ENCODE data around the gene ZNF429.

DNA sequence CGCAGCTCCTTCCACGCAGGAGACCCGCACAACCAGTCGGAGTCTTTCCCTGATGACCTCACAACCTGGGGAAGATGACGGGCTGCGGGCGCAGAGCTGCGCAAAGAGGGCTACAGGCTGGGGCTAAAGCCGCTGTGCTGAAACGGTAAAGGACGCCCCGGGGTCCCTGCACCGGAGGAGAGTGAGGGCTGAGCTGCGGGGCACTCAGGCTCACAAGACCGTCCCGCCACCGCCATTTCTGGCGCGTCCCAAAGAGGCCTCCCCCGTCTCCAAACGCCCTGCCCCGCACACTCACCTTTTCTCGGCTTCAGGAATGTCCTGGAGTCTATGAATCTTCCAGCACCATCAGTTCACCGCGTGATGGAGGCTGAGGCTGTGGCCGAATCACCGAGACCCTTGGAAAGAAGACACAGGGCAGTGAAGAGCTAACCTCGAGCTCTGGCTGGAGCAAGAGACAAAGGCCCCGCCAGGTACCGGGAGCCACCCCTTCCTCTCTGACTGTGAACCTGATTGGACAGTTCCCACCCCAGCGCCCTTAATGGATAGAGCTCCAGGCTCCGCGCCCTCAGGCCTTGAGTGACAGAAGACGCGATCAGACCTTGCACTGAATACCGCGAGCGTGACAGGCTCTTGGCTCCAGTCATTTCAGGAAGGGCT lies 41.8 kb upstream of the ZNF429 start:
- TF ChIP-seq, protein P1, sequence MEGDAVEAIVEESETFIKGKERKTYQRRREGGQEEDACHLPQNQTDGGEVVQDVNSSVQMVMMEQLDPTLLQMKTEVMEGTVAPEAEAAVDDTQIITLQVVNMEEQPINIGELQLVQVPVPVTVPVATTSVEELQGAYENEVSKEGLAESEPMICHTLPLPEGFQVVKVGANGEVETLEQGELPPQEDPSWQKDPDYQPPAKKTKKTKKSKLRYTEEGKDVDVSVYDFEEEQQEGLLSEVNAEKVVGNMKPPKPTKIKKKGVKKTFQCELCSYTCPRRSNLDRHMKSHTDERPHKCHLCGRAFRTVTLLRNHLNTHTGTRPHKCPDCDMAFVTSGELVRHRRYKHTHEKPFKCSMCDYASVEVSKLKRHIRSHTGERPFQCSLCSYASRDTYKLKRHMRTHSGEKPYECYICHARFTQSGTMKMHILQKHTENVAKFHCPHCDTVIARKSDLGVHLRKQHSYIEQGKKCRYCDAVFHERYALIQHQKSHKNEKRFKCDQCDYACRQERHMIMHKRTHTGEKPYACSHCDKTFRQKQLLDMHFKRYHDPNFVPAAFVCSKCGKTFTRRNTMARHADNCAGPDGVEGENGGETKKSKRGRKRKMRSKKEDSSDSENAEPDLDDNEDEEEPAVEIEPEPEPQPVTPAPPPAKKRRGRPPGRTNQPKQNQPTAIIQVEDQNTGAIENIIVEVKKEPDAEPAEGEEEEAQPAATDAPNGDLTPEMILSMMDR (IDR thresholded peaks at IDR 0.05; ENCODE audit: insufficient read depth, low read length, poor library complexity, severe bottlenecking), result no peak
- no peak for TF ChIP-seq EZH2phosphoT487 (conservative IDR thresholded peaks at IDR 0.05; ENCODE audit: low read length)
